RPMI7951 (cell line): ENCODE data around the gene SRRM4. TPM values are rescaled to one million over a fixed set of nuclear protein-coding genes. Genes with fewer than 3 reads are reported as not detected.

Experiments
- DNase-seq: peaks from one replicate; pipeline ENCODE4 v3.0.0-alpha.2; 2012; ENCODE audit warnings: low read depth
- total RNA-seq: library from RNA; depleted of rRNA; stranded (reverse); fragments of >200 nt; shearing (Covaris generic); gene quantifications from 2 replicates; pipeline ENCODE4 v1.2.3, GENCODE V29; 2014

The SRRM4 gene
- total RNA-seq, 1 experiment from 2014 or later, result not detected

DNA sequence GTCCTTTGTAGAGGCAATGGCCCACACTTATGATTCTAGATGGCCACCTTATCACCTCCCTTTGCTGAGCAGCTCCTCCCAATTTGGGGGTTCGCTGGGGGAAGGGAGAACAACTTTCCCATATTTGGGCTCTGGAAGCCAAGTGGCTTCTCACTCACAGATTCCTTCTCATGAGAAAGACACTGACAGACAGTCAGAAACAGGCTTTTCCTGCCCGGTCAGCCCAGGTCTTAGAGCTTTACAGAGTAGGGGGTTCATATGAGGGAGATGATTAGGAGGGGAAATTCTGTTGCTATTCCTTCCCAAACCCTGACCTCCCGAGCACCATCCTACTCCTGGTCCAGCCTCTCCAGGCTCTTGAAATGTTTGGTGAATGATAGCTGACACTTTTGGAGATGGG is 137.3 kb downstream of the SRRM4 start:
- DNase-seq, result no peak

GRCh38 chr12:119122047-119122446 is 140.7 kb downstream of the SRRM4 start:
- DNase-seq, result no peak

DNA sequence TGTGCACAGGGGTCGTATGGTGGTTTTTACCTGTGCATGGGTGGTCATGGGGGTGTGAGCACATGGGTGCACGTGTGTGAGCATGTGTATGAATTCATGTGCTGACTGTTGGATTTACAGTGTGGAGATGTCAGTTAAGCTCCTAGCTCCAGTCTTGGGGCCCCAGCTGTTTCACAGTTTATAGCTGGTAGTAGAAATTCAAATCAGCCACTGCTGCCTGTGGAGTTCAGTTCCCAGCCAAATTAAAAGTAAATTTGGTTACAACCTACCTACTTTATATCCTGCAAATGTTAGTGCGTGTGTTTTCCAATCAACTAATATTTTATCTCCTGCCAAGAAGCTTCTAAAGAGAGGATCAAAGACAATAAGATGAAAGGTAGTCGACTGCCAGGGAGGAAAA is 141.4 kb downstream of the SRRM4 start:
- DNase-seq, result no peak

DNA sequence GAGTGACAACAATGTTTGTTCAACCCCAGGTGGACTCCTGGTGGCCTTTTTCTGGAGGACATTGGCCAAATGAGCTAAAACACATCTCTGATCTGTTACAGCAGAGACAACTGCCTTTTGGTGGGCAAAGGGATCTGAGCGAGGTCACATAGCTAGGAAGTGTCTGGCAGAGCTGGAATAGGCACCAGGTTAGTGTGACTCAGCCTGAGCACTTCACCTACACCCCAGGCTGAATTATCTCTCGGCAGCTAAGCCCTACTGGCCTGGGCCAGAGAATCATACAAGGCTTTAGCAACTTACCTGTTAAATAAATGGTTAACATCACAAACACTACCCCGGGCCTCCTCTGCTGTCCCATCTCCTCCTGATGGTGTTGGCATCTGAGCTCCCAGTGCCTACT is 147.2 kb downstream of the SRRM4 start:
- no peak for DNase-seq

DNA sequence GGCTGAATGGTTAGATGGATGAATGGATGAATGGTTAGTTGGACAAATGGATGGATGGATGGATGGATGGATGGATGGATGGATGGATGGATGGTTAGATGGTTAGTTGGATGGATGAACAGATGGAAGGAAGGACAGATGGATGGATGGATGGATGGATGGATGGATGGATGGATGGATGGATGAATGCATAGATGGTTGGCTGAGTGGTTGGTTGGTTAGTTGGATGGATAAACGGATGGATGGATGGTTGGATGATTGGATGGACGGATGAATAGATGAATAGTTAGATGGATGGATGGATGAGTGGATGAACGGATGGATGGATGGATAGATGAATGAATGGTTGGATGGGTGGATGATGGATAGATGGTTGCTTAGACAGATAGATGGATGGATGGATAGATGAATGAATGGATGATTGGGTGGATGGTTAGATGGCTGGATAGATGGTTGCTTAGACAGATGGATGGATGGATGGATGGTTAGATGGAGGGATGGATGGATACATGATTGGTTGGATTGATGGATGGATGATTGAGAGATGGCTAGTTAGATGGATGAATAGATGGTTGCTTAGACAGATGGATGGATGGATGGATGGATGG is 148.6 kb downstream of the SRRM4 start:
- DNase-seq, result no peak

DNA sequence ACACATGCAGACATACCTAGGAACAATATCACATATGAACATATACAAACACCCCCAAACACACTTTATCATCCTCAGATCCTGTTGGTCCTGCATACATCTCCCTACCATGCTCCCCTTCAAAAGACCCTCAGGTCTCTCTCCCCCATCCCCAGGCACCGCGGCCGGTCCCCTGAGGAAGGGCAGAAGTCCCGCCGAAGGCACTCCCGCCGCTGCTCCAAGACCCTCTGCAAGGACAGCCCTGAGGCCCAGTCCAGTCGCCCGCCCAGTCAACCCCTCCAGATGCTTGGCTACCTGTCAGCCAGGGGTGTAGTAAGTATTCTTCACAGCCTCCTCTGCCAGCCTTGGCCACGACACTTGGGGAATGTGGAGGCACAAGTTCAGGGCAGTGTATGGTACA is 149.2 kb downstream of the SRRM4 start:
- DNase-seq, result no peak

- no peak for DNase-seq
These were observed 153.1 kb downstream of the SRRM4 start for GRCh38 chr12:119134284-119135072.

- DNase-seq, result no peak
These were observed 155.6 kb downstream of the SRRM4 start for GRCh38 chr12:119136811-119137410.

DNA sequence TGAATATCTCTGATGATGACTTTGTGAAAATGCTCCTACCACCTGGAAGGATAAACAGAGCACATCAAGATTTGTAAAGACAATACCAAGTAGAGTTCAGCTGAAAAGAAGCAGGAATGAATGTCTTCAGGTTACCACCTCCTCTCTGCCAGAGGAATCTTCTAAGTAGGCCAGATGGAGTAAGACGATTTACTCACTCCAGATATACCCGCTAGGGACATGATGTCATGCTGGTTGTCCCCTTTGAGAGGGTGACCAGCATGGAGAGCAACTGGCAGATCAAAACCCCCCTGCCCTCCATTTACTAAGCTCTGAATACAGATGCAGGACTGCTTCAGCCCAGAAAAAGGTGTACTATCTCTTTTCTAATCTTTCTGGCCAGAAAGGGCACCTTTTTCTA is 158.1 kb downstream of the SRRM4 start:
- DNase-seq, result no peak

DNA sequence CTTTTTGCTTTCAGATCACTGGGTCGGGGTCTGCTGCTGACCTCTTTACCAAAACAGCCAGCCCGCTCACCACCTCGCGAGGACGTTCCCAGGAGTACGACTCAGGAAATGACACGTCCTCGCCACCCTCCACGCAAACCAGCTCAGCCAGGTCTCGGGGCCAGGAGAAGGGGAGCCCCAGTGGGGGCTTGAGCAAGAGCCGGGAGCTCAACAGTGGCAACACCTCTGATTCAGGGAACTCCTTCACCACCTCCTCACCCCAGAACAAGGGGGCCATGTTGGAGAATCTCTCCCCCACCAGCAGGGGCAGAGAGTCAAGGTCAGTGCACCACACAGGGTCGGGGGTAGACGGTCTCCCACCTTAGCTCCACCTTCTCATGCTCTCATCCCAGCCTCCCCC is 164.0 kb downstream of the SRRM4 start:
- DNase-seq, result no peak

- peak; percentile 1 for DNase-seq
These were observed 166.6 kb downstream of the SRRM4 start for GRCh38 chr12:119147847-119148448.

GRCh38 chr12:119149270-119149669 is 167.9 kb downstream of the SRRM4 start:
- DNase-seq, result no peak

DNA sequence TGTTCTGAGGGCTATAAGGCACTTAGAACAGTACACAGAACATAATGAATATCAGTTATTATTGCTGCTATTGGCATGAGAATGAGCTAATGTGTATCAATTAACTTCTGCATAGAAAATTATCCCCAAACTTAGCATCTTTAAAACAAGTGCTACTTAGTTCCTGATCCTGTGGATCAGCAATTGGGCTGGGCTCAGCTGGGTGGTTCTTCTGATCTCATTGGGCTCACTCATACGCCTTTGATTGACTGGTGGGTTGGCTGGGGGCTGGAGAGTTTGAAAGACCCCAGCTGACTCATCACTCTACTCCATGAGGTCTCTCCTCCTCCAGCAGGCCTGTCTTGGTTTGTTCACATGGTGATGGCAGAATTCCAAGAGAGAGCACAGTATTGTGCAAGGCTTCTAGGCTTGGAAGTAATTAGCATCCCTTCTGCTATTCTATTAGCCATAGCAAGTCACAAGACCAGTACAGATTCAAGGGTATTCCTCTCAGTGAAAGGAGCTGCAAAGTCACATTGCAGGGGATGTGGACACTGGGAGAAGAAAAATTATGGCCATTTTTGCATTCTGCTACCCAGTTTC is 170.2 kb downstream of the SRRM4 start:
- DNase-seq, result no peak

- DNase-seq, result no peak
These were observed 172.4 kb downstream of the SRRM4 start for GRCh38 chr12:119153477-119154434.

DNA sequence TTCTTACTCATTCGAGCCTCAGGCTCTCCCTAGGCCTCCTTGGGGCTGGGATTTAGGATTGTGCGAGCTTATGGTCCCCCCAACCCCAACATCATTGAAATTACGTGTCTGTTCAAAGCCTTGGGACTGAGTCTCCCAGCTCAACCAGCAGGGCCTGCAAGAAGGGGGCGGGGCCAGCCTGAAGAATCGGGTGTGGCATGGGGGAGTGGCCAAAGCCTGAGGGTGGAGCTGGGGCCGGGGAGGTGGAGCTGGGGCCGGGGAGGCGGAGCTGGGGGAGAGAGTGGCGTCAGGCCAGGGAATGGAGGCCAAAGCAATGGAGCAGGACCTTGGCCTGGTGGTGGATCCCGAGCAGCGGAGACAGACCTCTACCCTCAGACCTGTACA is 173.1 kb downstream of the SRRM4 start:
- DNase-seq, result no peak

DNA sequence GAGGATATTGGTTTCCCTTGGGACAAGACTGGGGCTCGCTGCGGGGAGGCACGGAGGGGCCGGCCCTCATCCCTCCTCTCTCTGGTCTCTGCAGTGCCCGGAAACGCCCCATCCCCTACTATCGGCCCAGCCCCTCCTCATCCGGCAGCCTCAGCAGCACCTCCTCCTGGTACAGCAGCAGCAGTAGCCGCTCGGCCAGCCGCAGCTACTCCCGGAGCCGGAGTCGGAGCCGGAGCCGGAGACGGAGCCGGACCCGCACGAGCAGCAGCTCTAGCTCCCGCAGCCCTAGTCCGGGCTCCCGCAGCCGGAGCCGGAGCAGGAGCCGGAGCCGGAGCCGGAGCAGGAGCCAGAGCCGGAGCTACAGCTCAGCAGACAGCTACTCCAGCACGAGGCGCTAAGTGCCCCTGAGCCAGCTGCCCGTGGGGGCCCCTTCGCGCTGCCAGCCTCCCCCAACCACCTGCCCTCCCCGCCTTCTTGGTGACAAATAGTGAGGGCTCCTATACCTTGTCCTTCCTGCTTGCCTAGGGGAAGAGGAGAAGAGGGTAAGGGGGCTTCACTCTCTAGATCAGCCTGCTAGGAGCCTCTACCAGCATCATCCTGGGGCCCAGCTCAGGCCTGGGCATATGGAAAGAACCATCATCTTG is 175.2 kb downstream of the SRRM4 start:
- DNase-seq, result no peak

DNA sequence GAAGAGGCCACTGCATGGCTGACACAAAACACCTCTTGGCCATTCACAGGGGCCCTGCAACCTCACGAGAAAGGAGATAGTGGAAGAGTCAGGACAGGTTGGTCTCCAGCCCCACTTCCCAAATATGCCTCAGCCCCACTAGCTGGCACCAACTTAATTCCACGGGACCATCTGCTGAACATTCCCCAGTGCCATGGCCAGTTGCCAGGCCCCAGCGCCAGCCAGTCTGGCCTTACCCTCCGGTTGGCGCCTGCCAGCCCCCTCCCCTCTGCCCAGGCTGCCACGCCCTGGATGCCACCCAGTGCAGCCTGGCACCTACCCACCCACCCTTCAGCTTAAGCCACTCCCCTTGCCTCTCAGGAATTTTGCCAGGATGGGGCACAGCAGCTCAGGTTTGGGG is 176.2 kb downstream of the SRRM4 start:
- no peak for DNase-seq

GRCh38 chr12:119157978-119158377 is 176.6 kb downstream of the SRRM4 start:
- no peak for DNase-seq

GRCh38 chr12:119158402-119158801 is 177.1 kb downstream of the SRRM4 start:
- no peak for DNase-seq

GRCh38 chr12:119159844-119160243 is 178.5 kb downstream of the SRRM4 start:
- no peak for DNase-seq

DNA sequence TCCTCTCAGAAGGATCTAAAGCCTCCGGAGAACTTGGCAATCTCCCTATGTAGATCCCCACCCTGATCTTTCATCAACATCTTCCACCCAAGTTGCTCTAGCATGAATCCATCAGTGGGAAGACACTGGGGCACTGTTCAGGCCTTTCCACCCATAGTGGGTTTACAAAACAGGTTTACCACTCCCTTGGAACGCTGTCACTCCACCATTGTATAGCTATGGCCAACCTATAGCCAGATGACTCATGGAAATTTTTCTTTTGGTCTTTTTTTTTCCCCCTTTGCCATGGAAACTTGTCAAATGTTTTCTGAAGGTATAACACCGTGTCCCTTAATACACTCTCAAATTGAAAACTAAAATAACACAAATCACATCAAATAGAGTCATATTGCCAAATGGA is 186.6 kb downstream of the SRRM4 start:
- DNase-seq, result no peak
